HepG2 (cell line): ENCODE measurements around the gene TRIAP1. TPM values are rescaled to one million over a fixed set of nuclear protein-coding genes. Genes with fewer than 3 reads are reported as not detected.
A peak's percentile ranks its signal among the peaks of the same experiment; 100 is the strongest.

ENCODE experiments used
- MAFF ChIP-seq: IDR thresholded peaks from 2 replicates; pipeline ENCODE4 v1.6.1; 2011; ENCODE audit warnings: low read depth, low read length, improper control_type of control experiment
- NR2F6 ChIP-seq, 2 experiments: IDR thresholded peaks; 2 replicates each; pipeline ENCODE4 v1.6.1; 2016; ENCODE audit warnings: antibody characterized with exemption in 1 of 2, mild to moderate bottlenecking in 1 of 2
- POLR2G ChIP-seq: fragments of 200-400 bp; formaldehyde crosslinking; IDR thresholded peaks from 2 replicates; pipeline ENCODE4 v1.6.1; 2018; ENCODE audit warnings: mild to moderate bottlenecking, low read depth, low read length, moderate library complexity
- TCF12 ChIP-seq, 2 experiments: fragments of 450-650 bp in 1 of 2; sonication (generic) in 1 of 2; formaldehyde crosslinking in 1 of 2; IDR thresholded peaks; 2 replicates each; pipeline versions ENCODE4 v1.6.1 to v1.8.0; 2017 to 2022; ENCODE audit warnings: antibody characterized with exemption in 1 of 2, mild to moderate bottlenecking in 1 of 2, missing genetic modification reagents in 1 of 2, moderate library complexity in 1 of 2
- U2AF2 ChIP-seq: fragments of 200-400 bp; formaldehyde crosslinking; IDR thresholded peaks from 2 replicates; pipeline ENCODE4 v1.6.1; 2017; ENCODE audit warnings: low read depth, mild to moderate bottlenecking, low read length
- XBP1 ChIP-seq: sonication (generic); formaldehyde crosslinking; IDR thresholded peaks from 2 replicates; pipeline ENCODE4 v1.5.0; 2020; ENCODE audit warnings: missing genetic modification reagents
- YEATS2 ChIP-seq: sonication (generic); formaldehyde crosslinking; IDR thresholded peaks from 2 replicates; pipeline ENCODE4 v1.4.0; 2020; ENCODE audit warnings: missing genetic modification reagents, borderline replicate concordance
- ZBTB42 ChIP-seq: sonication (generic); formaldehyde crosslinking; IDR thresholded peaks from 2 replicates; pipeline ENCODE4 v1.5.0; 2020; ENCODE audit warnings: mild to moderate bottlenecking, missing genetic modification reagents
- ZNF230 ChIP-seq: sonication (generic); formaldehyde crosslinking; IDR thresholded peaks from 2 replicates; pipeline ENCODE4 v1.4.0; 2020; ENCODE audit warnings: mild to moderate bottlenecking, missing genetic modification reagents
- ZNF543 ChIP-seq: sonication (generic); formaldehyde crosslinking; IDR thresholded peaks from 2 replicates; pipeline ENCODE4 v1.4.0; 2020; ENCODE audit warnings: mild to moderate bottlenecking, missing genetic modification reagents
- ZNF709 ChIP-seq: sonication (generic); formaldehyde crosslinking; IDR thresholded peaks from 2 replicates; pipeline ENCODE4 v1.5.0; 2020; ENCODE audit warnings: mild to moderate bottlenecking, missing genetic modification reagents
- ZNF777 ChIP-seq: sonication (generic); formaldehyde crosslinking; IDR thresholded peaks from 2 replicates; pipeline ENCODE4 v1.4.0; 2020; ENCODE audit warnings: missing genetic modification reagents
- ZNF792 ChIP-seq: IDR thresholded peaks from 2 replicates; pipeline ENCODE4 v1.6.1; 2016
- polyA plus RNA-seq, 8 experiments: library from polyadenylated mRNA; depleted of rRNA in 3 of 8; stranded (reverse) in 7 of 8; unstranded in 1 of 8; fragments of >200 nt; fragmentation: Illumina TruSeq in 4 of 8; extraction: Trizol in 4 of 8; gene quantifications; 2 replicates each; pipeline versions ENCODE4 v1.2.1 to v1.2.3, GENCODE V29; 2011 to 2016; ENCODE audit warnings: low read depth in 4 of 8, missing spikeins in 1 of 8, mixed read lengths in 1 of 8; ENCODE audit not compliant: insufficient read depth in 1 of 8
- total RNA-seq, 5 experiments: library from RNA; depleted of rRNA; stranded (reverse); fragments of >200 nt; fragmentation: Illumina TruSeq; extraction: Trizol; gene quantifications; 2 replicates each; pipeline ENCODE4 v1.2.3, GENCODE V29; 2016; ENCODE audit warnings: low read depth in 1 of 5
- TF ChIP-seq, protein P1 (sequence below): sonication (generic); formaldehyde crosslinking; IDR thresholded peaks from 2 replicates; pipeline ENCODE4 v1.5.0; 2020; ENCODE audit warnings: missing genetic modification reagents, mild to moderate bottlenecking, borderline replicate concordance
- TF ChIP-seq, protein P2 (sequence below): IDR thresholded peaks from 2 replicates; pipeline ENCODE4 v1.6.1; 2016
- TF ChIP-seq, protein P3 (sequence below): sonication (generic); formaldehyde crosslinking; IDR thresholded peaks from 2 replicates; pipeline ENCODE4 v1.4.0; 2020; ENCODE audit warnings: missing genetic modification reagents, borderline replicate concordance
- TF ChIP-seq, protein P4 (sequence below): IDR thresholded peaks from 2 replicates; pipeline ENCODE4 v1.6.1; 2016; ENCODE audit warnings: missing compliant biosample characterization, missing genetic modification reagents, borderline replicate concordance
- TF ChIP-seq, protein P5 (sequence below): sonication (generic); formaldehyde crosslinking; IDR thresholded peaks from 2 replicates; pipeline ENCODE4 v1.5.1; 2020; ENCODE audit warnings: mild to moderate bottlenecking, missing genetic modification reagents, moderate library complexity

TRIAP1 gene
- total and polyA plus RNA-seq, 2 of the 13 experiments (the other 11 are each of a cell fraction or from before 2014, with no cell fraction given): 55.0 to 117 TPM

DNA sequence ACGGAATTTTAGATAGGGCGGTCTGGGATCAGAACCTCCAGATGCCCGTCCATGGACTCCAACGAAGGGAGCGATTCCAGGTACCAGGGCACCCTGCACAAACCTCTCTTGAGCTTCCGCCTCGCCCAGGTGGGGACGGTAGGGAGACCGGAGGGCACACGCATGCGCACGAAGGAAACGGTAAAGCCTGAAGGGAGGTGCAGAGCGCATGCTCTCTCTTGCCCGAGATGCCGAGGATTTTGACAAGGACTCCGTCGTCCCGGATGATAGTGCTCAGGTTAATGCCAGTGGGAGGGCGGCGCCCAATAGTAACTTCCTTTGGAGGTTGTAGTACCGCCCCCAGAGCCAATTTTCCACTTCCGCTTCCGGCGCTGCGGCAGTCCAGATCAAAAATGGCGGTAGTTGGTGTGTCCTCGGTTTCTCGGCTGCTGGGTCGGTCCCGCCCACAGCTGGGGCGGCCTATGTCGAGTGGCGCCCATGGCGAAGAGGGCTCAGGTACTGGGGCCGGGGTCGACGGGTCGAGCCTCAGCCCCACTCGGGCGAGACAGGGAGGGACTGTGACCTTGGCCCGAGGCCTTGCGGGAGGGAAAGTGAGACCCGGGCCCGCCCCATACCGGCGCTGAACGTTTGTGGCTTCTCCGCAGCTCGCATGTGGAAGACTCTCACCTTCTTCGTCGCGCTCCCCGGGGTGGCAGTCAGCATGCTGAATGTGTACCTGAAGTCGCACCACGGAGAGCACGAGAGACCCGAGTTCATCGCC is 8.3 kb downstream of the TRIAP1 start, which contains the start of gene COX6A1 (continued):
- TF ChIP-seq, protein P1, sequence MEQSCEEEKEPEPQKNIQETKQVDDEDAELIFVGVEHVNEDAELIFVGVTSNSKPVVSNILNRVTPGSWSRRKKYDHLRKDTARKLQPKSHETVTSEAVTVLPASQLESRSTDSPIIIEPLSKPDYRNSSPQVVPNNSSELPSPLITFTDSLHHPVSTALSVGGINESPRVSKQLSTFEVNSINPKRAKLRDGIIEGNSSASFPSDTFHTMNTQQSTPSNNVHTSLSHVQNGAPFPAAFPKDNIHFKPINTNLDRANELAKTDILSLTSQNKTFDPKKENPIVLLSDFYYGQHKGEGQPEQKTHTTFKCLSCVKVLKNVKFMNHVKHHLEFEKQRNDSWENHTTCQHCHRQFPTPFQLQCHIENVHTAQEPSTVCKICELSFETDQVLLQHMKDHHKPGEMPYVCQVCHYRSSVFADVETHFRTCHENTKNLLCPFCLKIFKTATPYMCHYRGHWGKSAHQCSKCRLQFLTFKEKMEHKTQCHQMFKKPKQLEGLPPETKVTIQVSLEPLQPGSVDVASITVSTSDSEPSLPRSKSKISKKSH: peak; percentile 85
- 0 out of 2 replicates have a peak, but pooled peaks have one; percentile 26 for TF ChIP-seq ZNF777 (CRISPR knock-in tag)
- TF ChIP-seq ZNF792 (CRISPR knock-in tag): peak; percentile 65; the same call in 1 of the 2 replicates
- TF ChIP-seq MAFF: no peak
- TF ChIP-seq U2AF2: no peak
- TF ChIP-seq ZNF230 (CRISPR knock-in tag): peak; percentile 65; the same call in 1 of the 2 replicates
- TF ChIP-seq, protein P2, sequence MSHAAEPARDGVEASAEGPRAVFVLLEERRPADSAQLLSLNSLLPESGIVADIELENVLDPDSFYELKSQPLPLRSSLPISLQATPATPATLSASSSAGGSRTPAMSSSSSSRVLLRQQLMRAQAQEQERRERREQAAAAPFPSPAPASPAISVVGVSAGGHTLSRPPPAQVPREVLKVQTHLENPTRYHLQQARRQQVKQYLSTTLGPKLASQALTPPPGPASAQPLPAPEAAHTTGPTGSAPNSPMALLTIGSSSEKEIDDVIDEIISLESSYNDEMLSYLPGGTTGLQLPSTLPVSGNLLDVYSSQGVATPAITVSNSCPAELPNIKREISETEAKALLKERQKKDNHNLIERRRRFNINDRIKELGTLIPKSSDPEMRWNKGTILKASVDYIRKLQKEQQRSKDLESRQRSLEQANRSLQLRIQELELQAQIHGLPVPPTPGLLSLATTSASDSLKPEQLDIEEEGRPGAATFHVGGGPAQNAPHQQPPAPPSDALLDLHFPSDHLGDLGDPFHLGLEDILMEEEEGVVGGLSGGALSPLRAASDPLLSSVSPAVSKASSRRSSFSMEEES: no peak; the same call in 1 of the 2 replicates
- TF ChIP-seq YEATS2 (CRISPR knock-in tag): peak; percentile 76; the same call in 1 of the 2 replicates
- TF ChIP-seq, protein P3, sequence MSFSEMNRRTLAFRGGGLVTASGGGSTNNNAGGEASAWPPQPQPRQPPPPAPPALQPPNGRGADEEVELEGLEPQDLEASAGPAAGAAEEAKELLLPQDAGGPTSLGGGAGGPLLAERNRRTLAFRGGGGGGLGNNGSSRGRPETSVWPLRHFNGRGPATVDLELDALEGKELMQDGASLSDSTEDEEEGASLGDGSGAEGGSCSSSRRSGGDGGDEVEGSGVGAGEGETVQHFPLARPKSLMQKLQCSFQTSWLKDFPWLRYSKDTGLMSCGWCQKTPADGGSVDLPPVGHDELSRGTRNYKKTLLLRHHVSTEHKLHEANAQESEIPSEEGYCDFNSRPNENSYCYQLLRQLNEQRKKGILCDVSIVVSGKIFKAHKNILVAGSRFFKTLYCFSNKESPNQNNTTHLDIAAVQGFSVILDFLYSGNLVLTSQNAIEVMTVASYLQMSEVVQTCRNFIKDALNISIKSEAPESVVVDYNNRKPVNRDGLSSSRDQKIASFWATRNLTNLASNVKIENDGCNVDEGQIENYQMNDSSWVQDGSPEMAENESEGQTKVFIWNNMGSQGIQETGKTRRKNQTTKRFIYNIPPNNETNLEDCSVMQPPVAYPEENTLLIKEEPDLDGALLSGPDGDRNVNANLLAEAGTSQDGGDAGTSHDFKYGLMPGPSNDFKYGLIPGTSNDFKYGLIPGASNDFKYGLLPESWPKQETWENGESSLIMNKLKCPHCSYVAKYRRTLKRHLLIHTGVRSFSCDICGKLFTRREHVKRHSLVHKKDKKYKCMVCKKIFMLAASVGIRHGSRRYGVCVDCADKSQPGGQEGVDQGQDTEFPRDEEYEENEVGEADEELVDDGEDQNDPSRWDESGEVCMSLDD: no peak
- TF ChIP-seq POLR2G: peak; percentile 93
- TF ChIP-seq TCF12 (IDR thresholded peaks at IDR 0.05): no peak
- TF ChIP-seq TCF12 (CRISPR knock-in tag; IDR thresholded peaks at IDR 0.05): no peak
- no peak for TF ChIP-seq NR2F6 (IDR thresholded peaks at IDR 0.05)
- peak; percentile 5; the same call in 1 of the 2 replicates for TF ChIP-seq NR2F6 (CRISPR knock-in tag; IDR thresholded peaks at IDR 0.05)
- TF ChIP-seq ZNF709 (CRISPR knock-in tag): peak; percentile 59; the same call in 1 of the 2 replicates
- TF ChIP-seq ZBTB42 (CRISPR knock-in tag): 0 out of 2 replicates have a peak, but pooled peaks have one; percentile 30
- no peak for TF ChIP-seq XBP1 (CRISPR knock-in tag)
- TF ChIP-seq, protein P4, sequence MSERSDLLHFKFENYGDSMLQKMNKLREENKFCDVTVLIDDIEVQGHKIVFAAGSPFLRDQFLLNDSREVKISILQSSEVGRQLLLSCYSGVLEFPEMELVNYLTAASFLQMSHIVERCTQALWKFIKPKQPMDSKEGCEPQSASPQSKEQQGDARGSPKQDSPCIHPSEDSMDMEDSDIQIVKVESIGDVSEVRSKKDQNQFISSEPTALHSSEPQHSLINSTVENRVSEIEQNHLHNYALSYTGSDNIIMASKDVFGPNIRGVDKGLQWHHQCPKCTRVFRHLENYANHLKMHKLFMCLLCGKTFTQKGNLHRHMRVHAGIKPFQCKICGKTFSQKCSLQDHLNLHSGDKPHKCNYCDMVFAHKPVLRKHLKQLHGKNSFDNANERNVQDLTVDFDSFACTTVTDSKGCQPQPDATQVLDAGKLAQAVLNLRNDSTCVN (CRISPR knock-in tag): peak; percentile 63; the same call in 1 of the 2 replicates
- TF ChIP-seq ZNF543 (CRISPR knock-in tag): no peak
- TF ChIP-seq, protein P5, sequence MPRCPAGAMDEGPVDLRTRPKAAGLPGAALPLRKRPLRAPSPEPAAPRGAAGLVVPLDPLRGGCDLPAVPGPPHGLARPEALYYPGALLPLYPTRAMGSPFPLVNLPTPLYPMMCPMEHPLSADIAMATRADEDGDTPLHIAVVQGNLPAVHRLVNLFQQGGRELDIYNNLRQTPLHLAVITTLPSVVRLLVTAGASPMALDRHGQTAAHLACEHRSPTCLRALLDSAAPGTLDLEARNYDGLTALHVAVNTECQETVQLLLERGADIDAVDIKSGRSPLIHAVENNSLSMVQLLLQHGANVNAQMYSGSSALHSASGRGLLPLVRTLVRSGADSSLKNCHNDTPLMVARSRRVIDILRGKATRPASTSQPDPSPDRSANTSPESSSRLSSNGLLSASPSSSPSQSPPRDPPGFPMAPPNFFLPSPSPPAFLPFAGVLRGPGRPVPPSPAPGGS (CRISPR knock-in tag): peak; percentile 71; the same call in 1 of the 2 replicates
